ENCODE measurements around the gene TREM1.
"Not testable (repeated sequence)": the region's sequence is repeated elsewhere in the genome, so short reads cannot be mapped to it uniquely, and the experiment has no call there.

Gene TREM1

DNA sequence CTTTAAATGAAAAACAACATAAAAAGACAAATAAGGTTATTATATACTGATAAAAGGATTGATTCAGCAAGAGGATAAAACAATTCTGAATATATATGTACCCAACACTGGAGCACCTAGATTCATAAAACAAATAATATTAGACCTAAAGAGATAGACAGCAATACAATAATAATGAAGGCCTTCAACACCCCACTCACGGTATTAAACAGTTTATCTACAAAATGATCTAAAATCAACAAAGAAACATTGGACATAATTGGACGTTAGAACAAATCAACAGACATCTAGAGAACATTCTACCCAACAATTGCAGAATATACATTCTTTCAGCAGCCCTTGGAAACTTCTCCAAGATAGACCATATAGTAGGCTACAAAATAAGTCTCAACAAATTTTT lies 24.1 kb downstream of the TREM1 start:
- no peak for DNase-seq

DNA sequence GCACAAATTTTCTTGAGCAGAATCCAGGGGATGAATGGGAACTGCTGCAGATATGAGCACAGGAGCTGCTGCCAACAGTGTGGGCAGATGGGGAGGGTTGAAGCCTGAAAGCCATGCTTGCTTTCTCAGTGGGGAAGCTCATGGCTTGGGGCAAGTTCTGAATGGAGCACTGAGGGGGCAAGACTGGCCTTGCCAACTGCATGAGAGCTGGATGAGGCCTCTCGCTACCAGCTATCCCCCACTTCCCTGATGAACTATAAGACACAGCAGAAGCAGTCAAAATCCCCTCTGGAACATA lies 28.3 kb downstream of the TREM1 start:
- DNase-seq: no peak

DNA sequence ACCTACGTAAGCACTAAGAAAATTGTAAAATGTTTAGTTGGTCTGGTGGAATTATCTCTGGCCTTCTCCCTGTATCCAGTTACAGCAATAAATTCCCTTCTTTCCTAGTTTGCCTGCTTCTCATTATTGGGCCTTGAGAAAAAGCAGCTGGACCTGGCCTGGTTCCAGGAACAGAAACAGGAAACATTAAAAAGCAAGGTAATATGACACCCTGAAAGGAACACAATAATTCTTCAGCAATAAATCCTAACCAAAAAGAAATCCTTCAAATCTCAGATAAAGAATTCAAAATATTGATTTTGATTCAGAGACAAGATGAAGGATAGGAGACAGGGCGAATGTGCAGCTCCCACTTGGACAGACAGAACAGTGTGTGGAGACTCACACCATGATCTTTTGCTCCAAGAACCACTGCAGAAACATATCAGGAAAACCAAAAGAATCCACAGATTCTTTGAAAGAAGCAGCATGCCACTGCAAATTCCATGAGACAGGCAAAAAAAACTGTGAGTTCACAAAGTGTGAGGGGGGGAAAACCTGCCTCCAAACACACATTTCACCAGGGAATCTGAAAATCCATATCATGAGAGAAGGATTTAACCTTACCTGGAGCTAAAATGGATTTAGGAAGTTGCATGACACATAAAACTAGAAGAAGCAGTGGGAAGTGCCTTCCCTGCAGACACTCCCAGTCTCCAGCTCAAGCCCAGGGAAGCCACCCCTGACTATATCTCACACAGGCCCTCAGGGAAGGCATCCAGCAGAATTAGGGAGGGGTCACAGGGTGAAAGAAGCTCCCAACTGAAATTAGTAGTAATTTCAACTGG lies 28.9 kb downstream of the TREM1 start:
- DNase-seq: no peak

DNA sequence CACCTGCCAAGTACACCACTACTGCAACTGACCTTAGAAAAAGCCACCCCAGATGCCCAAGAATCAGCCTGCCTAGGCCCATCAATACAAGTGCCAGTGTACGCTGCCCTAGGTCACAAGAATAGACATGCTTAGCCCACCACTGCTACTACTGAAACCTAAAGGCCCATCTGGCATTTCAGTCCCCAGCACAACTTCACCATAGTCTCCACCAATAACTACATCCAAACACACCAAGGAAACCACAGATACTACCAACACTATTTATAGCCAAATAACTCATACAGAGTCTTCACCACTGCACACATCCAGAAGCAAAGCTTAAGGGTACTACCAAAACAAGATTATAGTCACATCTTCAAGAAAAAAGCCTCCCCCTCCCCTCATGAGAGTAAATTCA lies 30.1 kb downstream of the TREM1 start:
- no peak for DNase-seq

DNA sequence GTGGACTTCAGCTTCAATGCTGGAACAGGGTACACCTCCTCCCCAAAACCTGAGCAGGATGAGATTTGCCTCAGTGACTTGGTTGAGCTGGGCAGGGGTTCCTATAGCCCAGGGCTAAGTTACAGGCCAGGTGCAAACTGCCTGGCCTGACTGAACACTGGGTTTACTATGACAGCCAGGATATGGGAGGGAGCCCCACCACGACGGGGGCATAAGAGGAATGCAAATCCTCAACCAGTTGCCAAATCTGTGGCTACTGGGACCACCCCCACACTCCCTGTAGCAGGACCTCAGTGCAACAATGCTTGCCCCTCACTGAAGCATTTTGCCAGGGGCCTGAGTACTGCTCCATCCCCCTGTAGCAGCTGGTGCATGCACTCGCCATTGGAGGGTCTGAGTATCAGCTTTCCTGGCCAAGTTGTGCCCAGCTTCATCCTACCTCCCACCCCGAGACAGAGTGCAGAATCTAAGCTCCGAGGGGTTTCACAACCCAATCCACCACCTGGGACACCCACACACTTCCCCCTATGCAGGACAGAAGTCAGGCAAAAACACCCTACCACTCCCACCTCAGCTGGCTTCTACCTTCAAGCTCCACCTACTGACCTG lies 30.7 kb downstream of the TREM1 start:
- no peak for DNase-seq

DNA sequence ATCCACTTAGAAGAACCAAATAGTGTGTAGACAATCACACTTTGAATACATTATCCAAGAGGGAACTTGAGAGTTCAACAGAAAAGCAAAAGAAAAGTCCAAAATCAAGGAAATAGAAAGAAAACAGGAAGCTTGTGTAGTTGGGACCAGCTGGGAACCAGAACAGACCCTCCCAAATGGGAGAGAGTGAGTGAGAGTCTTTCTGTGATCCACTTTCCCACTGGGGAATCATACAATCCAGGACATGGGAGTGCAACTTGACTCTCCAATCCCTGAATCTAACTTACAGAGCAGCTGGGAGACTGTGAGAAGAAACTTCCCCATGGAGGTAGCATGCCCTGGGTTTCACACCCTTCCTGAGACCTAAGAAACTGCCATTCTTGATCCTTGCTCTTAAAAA lies 31.4 kb downstream of the TREM1 start:
- no peak for DNase-seq

DNA sequence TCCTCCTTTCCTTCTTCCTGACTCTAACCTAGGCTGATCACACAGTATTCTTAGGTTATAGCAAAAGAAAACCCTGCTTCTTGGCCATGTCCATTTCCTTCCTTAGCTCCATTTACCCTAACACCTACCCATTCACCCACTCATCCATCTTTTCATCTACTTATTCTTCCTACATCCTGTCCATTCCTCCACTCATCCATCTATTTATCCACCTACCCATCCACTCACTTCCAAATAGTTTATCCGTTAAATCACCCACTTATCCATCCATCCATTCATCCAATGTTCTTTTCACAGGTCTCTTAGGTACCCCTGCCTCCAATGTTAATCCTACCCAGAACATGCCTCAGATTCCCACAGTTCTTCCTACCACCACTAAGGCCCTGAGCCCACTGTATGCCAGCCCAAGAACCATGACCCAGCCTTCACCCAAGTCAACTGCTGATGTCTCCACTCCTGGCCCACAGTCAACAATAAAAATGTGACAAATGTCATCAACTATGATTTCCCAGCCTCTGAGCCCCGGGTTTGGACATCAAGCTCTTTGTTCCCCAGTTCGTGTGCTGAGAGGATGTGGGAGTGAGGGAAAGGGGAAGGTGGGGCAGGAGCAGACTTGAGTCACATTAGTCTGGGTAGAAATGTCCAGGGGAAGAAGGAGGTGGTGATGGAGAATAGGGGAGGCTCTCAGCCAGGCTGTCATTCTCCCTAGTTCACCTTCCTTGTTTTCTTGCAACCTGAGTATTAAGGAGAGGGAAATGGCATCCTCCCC lies 33.9 kb downstream of the TREM1 start:
- DNase-seq: no peak

DNA sequence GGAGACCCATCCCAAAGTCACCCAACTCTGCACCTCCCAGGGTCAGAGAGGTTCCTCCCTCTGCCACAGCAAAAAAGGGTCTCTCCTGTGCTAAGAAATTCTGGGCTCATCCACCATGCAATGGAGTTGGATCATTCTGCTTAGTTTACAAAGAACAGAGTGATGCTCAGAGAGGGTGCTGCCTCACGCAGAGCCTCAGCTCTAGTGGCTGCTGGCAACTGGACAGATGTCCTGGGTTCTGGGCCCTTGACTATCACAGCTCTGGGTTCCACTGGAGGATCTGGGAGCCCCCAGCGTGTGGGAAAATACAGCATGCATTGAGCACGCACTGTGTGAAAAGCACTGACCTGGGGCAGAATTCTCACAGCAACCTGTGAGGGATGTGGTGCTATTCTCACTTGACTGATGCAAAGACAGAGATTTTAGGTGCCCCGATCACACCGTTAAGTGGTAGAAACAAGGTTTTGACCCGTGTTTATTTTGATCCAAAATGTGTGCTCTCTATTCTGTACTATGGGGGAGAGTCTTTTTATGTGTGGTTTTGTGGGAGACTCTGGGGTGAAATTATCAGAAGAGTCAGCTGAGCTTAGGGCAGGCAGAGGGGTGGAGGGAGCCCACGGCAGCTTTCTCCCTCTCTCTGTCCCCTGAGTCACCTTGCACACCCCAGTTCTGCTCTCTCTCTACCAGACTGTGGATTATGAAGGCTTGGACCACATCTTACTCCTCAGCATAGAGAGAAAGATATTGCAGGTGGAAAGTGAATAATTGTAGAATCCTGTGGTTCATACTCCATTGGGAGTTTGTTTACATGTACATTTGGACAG lies 38.4 kb downstream of the TREM1 start:
- DNase-seq: no peak

DNA sequence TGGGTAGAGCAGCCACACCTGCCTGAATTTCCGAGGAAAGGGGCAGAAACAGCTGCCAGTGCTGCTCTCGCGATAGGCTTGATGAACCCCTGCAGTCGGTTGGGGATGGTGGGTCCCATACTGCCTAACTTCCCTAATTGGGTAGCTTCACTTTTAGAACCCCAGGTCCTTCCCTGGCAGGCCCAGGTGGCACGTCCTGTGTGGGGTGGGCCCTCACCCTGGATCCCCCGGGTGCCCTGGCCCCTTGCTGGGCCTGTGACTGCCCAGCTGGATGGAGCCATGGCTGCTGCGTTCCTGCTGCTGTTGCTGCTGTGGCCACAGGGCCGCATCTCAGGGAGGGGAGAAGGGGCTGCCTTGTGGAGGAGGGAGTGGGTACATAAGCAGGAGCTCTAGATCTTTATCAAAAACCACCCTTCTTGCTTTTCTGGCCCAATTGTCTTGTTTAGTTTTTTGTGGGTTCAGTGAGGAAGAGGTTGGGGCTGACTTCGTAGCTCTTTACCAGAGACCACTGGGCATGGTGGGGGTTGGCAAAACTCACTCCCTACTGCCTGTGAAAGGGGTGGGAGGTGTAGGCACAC lies 39.1 kb downstream of the TREM1 start:
- no peak for DNase-seq

DNA sequence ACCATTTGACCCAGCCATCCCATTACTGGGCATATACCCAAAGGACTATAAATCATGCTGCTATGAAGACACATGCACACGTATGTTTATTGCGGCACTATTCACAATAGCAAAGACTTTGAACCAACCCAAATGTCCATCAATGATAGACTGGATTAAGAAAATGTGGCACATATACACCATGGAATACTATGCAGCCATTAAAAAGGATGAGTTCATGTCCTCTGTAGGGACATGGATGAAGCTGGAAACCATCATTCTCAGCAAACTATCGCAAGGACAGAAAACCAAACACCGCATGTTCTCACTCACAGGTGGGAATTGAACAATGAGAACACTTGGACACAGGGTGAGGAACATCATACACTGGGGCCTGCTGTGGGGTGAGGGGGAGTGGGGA lies 40.0 kb downstream of the TREM1 start:
- not testable (repeated sequence) for DNase-seq

DNA sequence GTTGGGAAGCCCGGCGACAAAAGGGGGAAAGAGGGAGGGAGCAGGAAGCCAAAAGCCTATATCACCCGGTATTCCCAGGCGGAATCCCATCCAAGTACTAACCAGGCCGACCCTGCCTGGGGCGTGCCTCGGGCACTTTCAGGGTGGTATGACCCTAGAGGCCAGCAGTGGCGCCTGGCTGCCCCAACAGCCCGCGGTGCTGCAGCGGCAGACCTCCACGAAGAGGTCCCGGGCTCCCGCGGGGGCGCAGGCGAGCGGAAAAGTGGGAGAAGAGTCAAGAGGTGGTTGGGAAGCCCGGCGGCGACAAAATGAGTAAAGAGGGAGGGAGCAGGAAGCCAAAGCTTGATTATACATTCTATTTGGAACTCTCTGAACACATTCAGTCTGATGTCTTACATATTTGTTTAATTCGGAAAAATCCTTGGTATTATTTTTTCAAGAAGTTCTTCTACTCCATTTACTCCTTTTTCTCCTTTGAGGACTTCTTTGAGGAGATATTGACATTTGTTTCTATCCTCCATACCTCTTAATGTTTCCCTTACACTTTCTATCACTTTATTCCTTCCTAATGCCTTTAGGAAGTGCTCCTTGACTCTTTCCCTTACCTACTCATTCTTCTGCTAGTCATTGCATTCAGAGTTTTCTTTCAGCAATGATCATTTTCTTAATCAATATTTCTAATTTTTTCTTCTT lies 46.9 kb downstream of the TREM1 start:
- DNase-seq: no peak

DNA sequence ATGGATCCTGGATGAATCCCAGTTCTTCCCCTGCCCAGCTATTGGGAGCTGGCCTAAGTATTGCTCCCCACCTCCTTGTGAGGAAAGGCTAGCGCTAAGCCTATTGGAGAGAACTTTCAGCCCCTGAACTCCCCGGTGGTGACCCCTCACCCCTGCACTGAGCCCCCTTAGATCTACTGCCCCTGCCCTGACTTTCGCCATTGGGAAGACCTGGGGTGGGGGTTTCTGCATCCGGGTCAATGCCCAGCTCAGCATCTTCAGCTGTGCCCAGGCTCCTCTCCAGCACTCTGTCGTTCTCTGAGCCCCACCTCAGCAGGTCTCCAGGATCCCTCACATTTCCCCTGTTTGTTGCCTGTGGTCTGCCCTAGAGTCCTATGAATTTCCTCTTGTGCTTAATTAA lies 49.4 kb downstream of the TREM1 start:
- no peak for DNase-seq

DNA sequence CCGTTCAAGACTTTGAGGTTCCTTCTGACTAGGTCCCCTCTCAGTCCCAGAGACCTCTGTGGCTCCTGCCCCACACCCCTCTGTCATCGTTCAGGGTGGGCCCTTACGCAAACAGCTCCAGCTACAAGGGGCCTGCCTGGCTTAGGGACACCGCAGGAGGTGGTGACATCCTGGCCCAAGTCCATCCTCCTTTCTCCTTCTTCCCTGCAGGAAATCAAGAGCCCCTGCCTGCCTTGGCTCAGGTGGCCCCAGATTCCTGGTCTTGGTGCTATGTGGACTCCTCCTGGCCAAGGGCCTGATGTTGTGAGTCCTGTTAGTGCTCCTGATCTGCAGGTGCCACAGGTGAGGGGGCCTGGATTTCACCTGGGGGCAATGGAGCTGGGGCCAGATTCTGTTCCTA lies 50.2 kb downstream of the TREM1 start:
- DNase-seq: no peak

DNA sequence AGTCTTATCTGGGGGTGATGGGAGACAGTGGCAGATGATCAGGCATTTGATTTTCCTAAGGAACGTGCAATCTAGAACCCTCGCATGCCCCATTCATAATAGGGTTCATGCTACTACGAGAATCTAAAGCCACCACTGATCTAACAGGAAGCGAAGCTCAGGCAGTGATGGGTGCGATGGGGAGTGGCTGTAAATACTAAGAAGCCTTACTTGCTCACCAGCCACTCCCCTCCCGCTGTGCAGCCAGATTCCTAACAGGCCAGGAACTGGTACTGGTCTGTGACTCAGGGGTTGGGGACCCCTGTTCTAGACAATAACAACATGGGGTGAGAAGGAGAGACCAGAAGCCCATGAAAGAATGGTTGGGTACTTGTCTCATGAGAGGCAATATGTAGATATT lies 53.8 kb downstream of the TREM1 start:
- no peak for DNase-seq

DNA sequence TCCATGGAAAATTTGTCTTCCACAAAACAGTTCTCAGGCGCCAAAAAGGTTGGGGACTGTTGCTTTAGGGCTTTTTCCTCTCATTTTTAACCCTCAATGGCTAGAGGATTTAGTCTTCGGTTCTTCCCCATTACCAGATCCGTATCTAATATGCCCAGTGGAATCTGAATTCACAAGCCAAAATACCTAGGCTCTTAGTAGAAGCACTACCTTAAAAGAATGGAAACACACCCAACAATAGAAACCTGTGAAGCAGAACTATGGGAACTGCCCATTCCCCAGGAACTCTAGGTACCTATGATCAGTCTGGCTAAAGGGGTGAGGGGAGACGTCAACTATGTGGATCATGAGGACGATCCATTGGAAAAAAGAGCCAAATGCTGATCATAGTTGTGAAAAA lies 55.2 kb downstream of the TREM1 start:
- DNase-seq: no peak

DNA sequence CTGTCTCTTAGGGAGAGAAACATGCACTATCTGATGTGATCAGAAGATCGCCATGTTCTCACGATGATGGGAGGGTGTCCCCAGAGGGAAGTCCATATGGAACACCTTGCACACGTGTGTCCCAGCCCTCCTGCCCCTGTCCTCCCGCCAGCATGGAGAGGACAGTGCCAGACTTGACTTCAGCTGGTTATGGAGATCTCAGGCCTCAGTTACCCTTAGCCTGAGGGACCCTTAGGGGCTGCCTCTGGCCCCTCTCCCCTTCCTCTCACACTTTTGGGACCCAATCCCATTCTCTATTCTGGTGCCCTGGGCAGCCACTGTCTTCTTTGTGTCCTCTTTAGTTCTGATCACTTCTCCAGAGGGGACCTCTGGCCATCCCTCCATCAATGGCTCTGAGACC lies 56.8 kb downstream of the TREM1 start:
- DNase-seq: no peak

DNA sequence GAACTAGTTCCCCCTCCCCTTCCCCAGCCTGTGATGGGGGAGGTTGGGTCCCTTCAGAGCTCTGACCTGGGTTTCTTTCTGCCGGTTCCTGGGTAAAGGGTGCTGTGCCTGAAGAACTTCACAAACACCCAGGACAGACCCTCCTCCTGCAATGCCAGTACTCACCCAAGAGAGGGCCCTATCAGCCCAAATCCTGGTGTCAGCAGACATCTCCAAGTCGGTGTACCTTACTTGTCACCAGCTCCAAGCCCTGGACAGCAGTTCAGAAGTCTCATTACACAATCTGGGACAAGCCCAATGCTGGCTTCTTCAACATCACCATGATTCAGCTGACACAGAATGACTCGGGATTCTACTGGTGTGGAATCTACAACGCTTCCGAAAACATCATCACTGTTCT lies 57.9 kb downstream of the TREM1 start:
- DNase-seq: no peak

DNA sequence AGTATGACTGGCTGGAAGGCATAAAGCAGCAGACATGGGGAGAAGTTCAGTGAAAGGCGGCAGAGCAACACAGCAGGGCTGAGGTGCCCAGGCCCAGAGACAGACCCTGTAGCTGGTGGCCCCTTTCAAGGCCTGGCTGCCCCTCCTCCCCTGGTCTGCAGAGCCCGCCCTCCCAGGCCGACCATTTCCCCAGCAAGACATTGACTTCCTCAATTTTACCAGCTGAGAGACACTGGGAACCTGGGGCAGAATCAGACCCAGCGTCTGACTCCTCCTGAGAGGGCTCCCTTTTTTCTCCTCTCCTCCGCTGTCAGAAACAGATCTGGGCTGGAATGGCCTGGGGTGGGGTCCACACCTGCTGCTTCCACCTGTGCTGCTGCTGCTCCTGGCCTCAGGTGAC lies 58.4 kb downstream of the TREM1 start, which contains the start of gene TREML4:
TREML4 (plus strand) TSS at position 254 of the 400 bp plus-strand sequence; CDS start at position 333, 79 bp downstream.
- DNase-seq: no peak

DNA sequence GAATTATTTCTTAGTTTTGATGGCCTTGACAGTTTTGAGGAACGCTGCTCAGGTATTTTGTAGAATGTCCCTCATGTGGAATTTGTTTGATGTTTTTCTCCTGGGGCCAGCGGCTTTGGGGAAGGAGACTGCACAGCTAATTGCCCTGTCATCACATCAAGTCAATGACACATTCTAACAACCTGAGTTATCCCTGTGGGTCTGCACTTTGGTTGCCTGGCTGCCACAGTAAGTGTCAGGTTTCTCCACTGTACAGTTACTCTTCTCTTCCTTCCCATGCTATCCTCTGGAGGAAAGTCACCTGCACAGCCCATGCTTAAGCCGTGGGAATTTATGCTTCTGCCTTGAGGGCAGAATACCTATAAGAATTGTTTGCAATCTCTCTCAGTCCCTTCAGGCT lies 59.7 kb downstream of the TREM1 start:
- no peak for DNase-seq

DNA sequence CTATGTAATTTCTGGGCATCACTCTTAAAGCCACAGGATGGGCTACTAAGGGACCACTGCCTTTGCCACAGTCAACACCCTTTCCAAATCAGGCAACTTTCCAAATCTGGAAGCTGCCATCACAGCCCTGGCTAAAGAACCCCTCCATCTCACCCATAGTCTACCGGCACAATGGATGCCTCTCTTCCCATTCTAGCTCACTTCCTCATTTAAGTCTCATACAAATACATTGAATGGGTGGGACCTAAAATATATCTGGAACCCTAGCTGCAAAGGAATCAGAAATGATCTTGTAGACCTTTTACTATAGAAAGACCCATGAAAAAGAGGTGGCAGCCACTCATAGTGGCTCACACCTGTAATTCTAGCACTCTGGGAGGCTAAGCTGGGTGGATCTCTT lies 61.7 kb downstream of the TREM1 start:
- no peak for DNase-seq

Data from anterior cingulate cortex (tissue), 58 donors.